GM12873 (cell line): Measurements from ENCODE around the gene C12orf50.
A peak's percentile ranks its signal among the peaks of the same experiment; 100 is the strongest.

Experiments used
- CTCF ChIP-seq: IDR thresholded peaks from 2 replicates; pipeline ENCODE4 v1.5.1; 2012; ENCODE audit warnings: low read depth, mild to moderate bottlenecking, moderate library complexity, low read length, control low read depth; ENCODE audit not compliant: insufficient read depth; ENCODE audit errors: missing control alignments

The C12orf50 gene

GRCh38 chr12:88052686-88053085 is 23.5 kb upstream of the C12orf50 start:
- TF ChIP-seq CTCF, result peak; percentile 45

DNA sequence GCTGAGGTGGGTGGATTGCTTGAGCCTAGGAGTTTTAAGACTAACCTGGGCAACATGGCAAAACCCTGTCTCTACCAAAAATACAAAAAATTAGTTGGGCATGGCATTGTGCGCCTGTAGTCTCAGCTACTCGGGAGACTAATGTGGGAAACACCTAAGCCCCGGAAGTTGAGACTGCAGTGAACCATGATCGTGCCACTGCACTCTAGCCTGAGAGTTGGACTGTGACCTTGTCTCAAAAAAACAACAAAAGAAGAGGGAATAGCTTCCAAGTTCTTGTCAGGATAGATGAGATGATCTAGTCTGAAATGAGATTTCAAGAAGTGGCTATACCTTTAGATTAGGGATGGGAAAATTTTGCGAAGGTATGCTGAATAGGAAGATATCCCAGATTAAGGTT is 14.8 kb upstream of the C12orf50 start:
- no peak for TF ChIP-seq CTCF

DNA sequence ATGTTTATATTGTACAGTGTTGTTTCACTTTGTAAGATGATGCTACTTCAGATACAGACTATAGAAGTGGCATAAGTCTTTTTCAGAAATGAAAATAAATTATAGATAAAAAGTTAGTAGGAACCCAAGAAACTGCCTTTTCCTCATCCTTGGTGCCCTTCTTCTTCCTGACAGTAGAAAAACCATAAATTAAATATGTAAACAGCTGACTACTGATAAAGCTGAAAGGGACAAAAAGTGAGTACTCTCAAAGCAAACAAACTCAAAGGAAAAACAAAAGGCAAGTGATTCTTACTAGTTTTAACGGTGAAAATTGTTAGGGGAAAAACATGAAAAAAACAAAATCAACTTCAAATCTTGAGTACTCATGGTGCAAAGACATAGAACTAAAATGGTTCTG is 8.6 kb upstream of the C12orf50 start:
- no peak for TF ChIP-seq CTCF

- no peak for TF ChIP-seq CTCF
Measured at GRCh38 chr12:88036353-88036965, 7.3 kb upstream of the C12orf50 start.

DNA sequence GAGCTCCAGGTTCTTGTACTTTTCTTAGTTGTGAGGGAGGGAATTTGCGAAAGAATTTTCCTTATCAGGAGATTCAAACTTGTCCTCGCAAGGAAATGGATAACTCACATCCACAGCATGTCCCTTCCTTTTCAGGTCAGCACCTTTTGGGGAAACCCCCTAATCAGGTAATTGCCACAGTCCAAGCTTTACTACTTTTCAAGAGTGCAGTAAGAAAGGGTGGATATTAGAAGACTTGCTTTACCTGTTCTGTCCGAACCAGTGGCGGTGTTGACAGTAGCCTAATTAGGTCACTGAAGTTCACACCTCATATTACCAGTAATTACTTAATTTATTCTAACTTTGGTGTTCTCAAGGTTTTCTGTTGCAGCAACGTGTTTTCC is 6.7 kb upstream of the C12orf50 start:
- no peak for TF ChIP-seq CTCF

- TF ChIP-seq CTCF, result no peak
Measured at GRCh38 chr12:88035271-88035906, 6.2 kb upstream of the C12orf50 start.

GRCh38 chr12:88026196-88026595 is 3.0 kb downstream of the C12orf50 start:
- no peak for TF ChIP-seq CTCF
